ENCODE measurements around the gene EXT2.

GRCh38 chr11:44223238-44223637 is 127.8 kb downstream of the EXT2 start:
- no peak for TF ChIP-seq POLR2A (IDR thresholded peaks at IDR 0.05)
- TF ChIP-seq CTCF (IDR thresholded peaks at IDR 0.05), result no peak

All from testis (tissue), 2 donors.